ENCODE data around the gene MSANTD1.

The MSANTD1 gene

GRCh38 chr4:3267576-3268394 lies 18.8 kb downstream of the MSANTD1 start:
- no peak for DNase-seq

GRCh38 chr4:3268395-3269104 lies 19.6 kb downstream of the MSANTD1 start:
- DNase-seq = no peak

GRCh38 chr4:3269105-3269927 lies 20.4 kb downstream of the MSANTD1 start:
- DNase-seq = no peak

GRCh38 chr4:3269991-3270611 lies 21.1 kb downstream of the MSANTD1 start:
- DNase-seq = no peak

GRCh38 chr4:3271131-3271530 lies 22.2 kb downstream of the MSANTD1 start:
- no peak for DNase-seq

- DNase-seq = no peak
These were observed 28.0 kb downstream of the MSANTD1 start for GRCh38 chr4:3276986-3277385.

GRCh38 chr4:3280466-3280865 lies 31.5 kb downstream of the MSANTD1 start:
- no peak for DNase-seq

- DNase-seq = no peak
These were observed 34.5 kb downstream of the MSANTD1 start for GRCh38 chr4:3283483-3283882.

GRCh38 chr4:3283916-3284315 lies 35.0 kb downstream of the MSANTD1 start:
- DNase-seq = no peak

- DNase-seq = no peak
These were observed 36.0 kb downstream of the MSANTD1 start for GRCh38 chr4:3284734-3285557.

GRCh38 chr4:3285558-3286334 lies 36.8 kb downstream of the MSANTD1 start:
- no peak for DNase-seq

GRCh38 chr4:3286335-3287175 lies 37.6 kb downstream of the MSANTD1 start:
- no peak for DNase-seq

GRCh38 chr4:3287271-3287971 lies 38.5 kb downstream of the MSANTD1 start:
- DNase-seq = no peak

GRCh38 chr4:3287972-3288570 lies 39.1 kb downstream of the MSANTD1 start:
- DNase-seq = no peak

GRCh38 chr4:3288571-3289094 lies 39.7 kb downstream of the MSANTD1 start:
- no peak for DNase-seq

GRCh38 chr4:3290476-3290875 lies 41.5 kb downstream of the MSANTD1 start:
- no peak for DNase-seq

- no peak for DNase-seq
These were observed 41.9 kb downstream of the MSANTD1 start for GRCh38 chr4:3290889-3291321.

- DNase-seq = no peak
These were observed 42.5 kb downstream of the MSANTD1 start for GRCh38 chr4:3291411-3291968.

Data from stimulated activated CD4-positive, alpha-beta T cell treated with anti-CD3 and anti-CD28 coated beads, Interleukin-4, amount 100 ng/mL, for 1 hour (primary cell).